BLaER1 (cell line): ENCODE measurements around the gene MYO3B.
"Not testable (repeated sequence)": the region's sequence is repeated elsewhere in the genome, so short reads cannot be mapped to it uniquely, and the experiment has no call there.

Source experiments
- H3K27ac ChIP-seq: shearing (Covaris generic); formaldehyde crosslinking; 2 replicates; pipeline ENCODE4 v1.8.1; 2022
- H3K27me3 ChIP-seq: shearing (Covaris generic); formaldehyde crosslinking; 2 replicates; pipeline ENCODE4 v1.8.1; 2022
- H3K36me3 ChIP-seq: shearing (Covaris generic); formaldehyde crosslinking; 2 replicates; pipeline ENCODE4 v1.8.1; 2022
- H3K4me1 ChIP-seq: shearing (Covaris generic); formaldehyde crosslinking; 2 replicates; pipeline ENCODE4 v1.8.1; 2022
- H3K4me2 ChIP-seq: shearing (Covaris generic); formaldehyde crosslinking; 2 replicates; pipeline ENCODE4 v1.8.1; 2022
- H3K4me3 ChIP-seq: shearing (Covaris generic); formaldehyde crosslinking; 2 replicates; pipeline ENCODE4 v1.8.1; 2022
- H3K9ac ChIP-seq: shearing (Covaris generic); formaldehyde crosslinking; 2 replicates; pipeline ENCODE4 v1.8.1; 2022
- H3K9me3 ChIP-seq: shearing (Covaris generic); formaldehyde crosslinking; 2 replicates; pipeline ENCODE4 v1.8.1; 2022
- H4K20me1 ChIP-seq: shearing (Covaris generic); formaldehyde crosslinking; 2 replicates; pipeline ENCODE4 v1.8.1; 2022
- Cebpa-rat ChIP-seq: shearing (Covaris generic); IDR thresholded peaks from 2 replicates; pipeline ENCODE4 v1.8.1; 2022

The MYO3B gene

DNA sequence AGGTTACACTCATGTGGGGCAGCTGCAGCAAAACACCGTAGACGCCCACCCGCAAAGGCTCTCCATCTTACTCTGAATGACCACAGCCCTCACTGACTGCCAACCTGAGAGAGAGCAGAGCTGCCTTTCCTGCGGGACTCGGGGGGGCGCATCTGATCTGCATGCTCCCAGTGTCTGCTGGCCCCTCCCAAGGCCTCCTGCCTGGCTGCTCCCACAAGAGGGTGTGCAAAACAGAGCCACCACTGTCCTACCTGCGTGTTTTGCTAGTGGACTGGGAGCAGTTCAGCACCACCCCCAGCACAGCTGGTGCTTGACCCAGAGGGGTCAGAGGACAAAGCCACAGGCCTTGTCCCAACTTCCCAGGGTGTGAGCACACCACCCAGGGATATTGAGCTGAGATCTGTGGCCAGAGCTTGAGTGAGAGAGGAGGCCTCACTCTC, 76.4 kb downstream of the MYO3B start:
- Histone ChIP-seq H3K27ac (no peak overlapping the region), H3K9ac (no peak overlapping the region), H3K27me3 (no peaks in the 10 kb centered on the region), H3K4me3 (no peak overlapping the region), H3K4me1 (no peaks in the 10 kb centered on the region), H3K36me3 (no peaks in the 10 kb centered on the region), H4K20me1 (no peaks in the 10 kb centered on the region), H3K9me3 (0 out of 2 replicates have a peak, but pooled peaks cover under 1% of the 10 kb centered on the region), H3K4me2 (no peak overlapping the region)
- TF ChIP-seq Cebpa-rat = no peak

DNA sequence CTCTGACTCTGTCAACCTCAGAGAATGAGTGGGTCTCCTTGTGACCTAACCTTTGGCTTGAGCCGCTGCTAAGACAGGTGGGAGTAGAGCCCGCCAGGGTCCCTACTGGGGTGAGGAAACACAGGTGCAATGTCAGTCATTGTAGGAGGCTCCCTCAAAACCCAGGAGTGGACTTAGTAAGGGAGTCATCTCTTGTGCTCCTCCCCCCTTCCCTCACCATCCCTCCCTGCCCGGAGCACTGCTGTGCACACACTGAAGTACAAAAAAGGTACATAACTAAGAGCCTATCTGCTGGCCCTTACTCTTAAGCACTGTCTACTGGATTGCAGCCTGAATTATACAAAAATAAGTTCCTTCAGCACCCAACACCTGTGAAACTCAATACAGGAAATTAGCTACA, 77.2 kb downstream of the MYO3B start:
- H3K27ac ChIP-seq = no peak overlapping the region
- no peaks in the 10 kb centered on the region for H4K20me1 ChIP-seq
- no peaks in the 10 kb centered on the region for H3K36me3 ChIP-seq
- H3K9me3 ChIP-seq = 0 out of 2 replicates have a peak, but pooled peaks cover 9% of the 10 kb centered on the region
- no peaks in the 10 kb centered on the region for H3K4me1 ChIP-seq
- no peak overlapping the region for H3K4me3 ChIP-seq
- no peaks in the 10 kb centered on the region for H3K27me3 ChIP-seq
- no peak for TF ChIP-seq Cebpa-rat
- H3K9ac ChIP-seq = no peak overlapping the region
- no peak overlapping the region for H3K4me2 ChIP-seq

GRCh38 chr2:170255971-170256370, 78.0 kb downstream of the MYO3B start:
- Histone ChIP-seq H3K9me3 (0 out of 2 replicates have a peak, but pooled peaks cover 12% of the 10 kb centered on the region), H3K4me1 (no peaks in the 10 kb centered on the region), H3K27ac (no peak overlapping the region), H3K36me3 (no peaks in the 10 kb centered on the region), H3K9ac (no peak overlapping the region), H4K20me1 (no peaks in the 10 kb centered on the region), H3K4me2 (no peak overlapping the region), H3K4me3 (no peak overlapping the region), H3K27me3 (no peaks in the 10 kb centered on the region)
- TF ChIP-seq Cebpa-rat = no peak

DNA sequence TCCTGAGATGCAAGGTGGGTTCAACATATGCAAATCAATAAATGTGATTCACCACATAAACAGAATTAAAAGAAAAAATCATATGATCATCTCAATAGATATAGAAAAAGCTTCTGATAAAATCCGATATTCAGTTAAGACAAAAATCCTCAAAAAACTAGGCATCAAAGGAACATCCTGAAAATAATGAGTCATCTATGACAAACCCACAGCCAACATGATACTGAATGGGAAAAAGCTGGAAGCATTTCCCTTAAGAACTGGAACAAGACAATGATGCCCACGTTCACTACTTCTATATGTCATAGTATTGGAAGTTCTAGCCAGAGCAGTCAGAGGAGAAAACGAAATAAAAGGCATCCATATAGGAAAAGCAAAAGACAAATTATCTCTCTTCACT, 80.4 kb downstream of the MYO3B start:
- TF ChIP-seq Cebpa-rat = no peak
- H3K4me2 ChIP-seq = no peak overlapping the region

GRCh38 chr2:170260188-170260587, 82.2 kb downstream of the MYO3B start:
- Histone ChIP-seq H3K4me1 (no peaks in the 10 kb centered on the region), H3K9me3 (peaks cover 40% of the 10 kb centered on the region), H3K4me3 (no peak overlapping the region), H3K36me3 (no peaks in the 10 kb centered on the region), H4K20me1 (no peaks in the 10 kb centered on the region), H3K27me3 (no peaks in the 10 kb centered on the region), H3K27ac (no peak overlapping the region), H3K4me2 (no peak overlapping the region), H3K9ac (no peak overlapping the region)
- no peak for TF ChIP-seq Cebpa-rat

More for the DNA sequence above, 80.4 kb downstream of the MYO3B start:
- no peaks in the 10 kb centered on the region for H4K20me1 ChIP-seq
- no peak overlapping the region for H3K4me3 ChIP-seq
- H3K9ac ChIP-seq = no peak overlapping the region
- H3K27me3 ChIP-seq = no peaks in the 10 kb centered on the region
- no peaks in the 10 kb centered on the region for H3K4me1 ChIP-seq
- no peak overlapping the region for H3K27ac ChIP-seq
- peaks cover 26% of the 10 kb centered on the region for H3K9me3 ChIP-seq
- no peaks in the 10 kb centered on the region for H3K36me3 ChIP-seq

DNA sequence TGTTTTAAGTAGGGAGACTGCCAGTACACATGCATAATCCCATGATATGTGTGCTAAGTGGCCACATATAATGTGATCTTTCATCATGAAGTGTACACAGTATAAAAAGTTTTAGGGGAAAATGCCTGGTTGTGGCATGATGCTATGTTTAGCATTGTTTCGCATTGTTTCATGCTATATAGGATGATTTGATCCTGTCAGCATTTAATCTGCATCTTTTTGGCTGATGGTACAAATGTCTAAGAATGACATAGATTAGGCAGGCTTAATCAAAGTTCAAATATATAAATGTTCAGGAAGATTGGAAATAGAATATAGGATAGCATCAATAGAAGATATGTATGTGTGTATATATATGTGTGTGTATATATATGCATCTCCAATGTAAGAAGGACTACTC, 83.6 kb downstream of the MYO3B start:
- Histone ChIP-seq H3K27ac (no peak overlapping the region), H3K9ac (no peak overlapping the region)
- TF ChIP-seq Cebpa-rat = no peak

DNA sequence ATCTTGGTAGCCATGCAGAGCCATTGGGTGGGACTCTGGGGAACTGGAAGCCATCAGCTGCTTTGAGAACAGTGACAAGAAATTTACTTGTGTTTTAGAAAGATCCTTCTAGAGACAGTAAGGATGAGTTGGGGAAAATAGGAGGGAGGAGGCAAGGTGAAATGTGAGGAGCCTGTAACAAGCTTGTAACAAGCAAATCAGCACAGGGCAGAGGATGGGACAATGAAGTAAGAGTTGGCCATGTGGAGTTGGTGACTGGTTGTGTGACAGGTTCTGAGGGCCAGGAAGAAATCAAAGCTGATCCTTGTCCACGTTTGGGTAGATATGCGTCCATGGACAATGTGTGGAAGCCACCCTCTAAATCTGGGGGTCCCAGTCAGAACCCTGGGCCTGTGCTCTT, 84.4 kb downstream of the MYO3B start:
- Histone ChIP-seq H3K27ac (no peak overlapping the region), H3K4me1 (no peaks in the 10 kb centered on the region), H3K4me2 (no peak overlapping the region), H3K9me3 (peaks cover 40% of the 10 kb centered on the region), H3K9ac (no peak overlapping the region), H3K4me3 (no peak overlapping the region), H3K27me3 (no peaks in the 10 kb centered on the region), H4K20me1 (no peaks in the 10 kb centered on the region), H3K36me3 (no peaks in the 10 kb centered on the region)
- no peak for TF ChIP-seq Cebpa-rat

More for the DNA sequence above, 83.6 kb downstream of the MYO3B start:
- H3K9me3 ChIP-seq = peaks cover 40% of the 10 kb centered on the region
- no peaks in the 10 kb centered on the region for H3K27me3 ChIP-seq
- no peak overlapping the region for H3K4me3 ChIP-seq
- H3K4me2 ChIP-seq = no peak overlapping the region
- H4K20me1 ChIP-seq = no peaks in the 10 kb centered on the region
- no peaks in the 10 kb centered on the region for H3K4me1 ChIP-seq
- H3K36me3 ChIP-seq = no peaks in the 10 kb centered on the region

GRCh38 chr2:170262806-170263205, 84.9 kb downstream of the MYO3B start:
- Histone ChIP-seq H3K27me3 (no peaks in the 10 kb centered on the region), H3K4me3 (no peak overlapping the region), H3K27ac (no peak overlapping the region), H3K9me3 (peaks cover 40% of the 10 kb centered on the region), H3K36me3 (no peaks in the 10 kb centered on the region), H4K20me1 (no peaks in the 10 kb centered on the region), H3K9ac (no peak overlapping the region), H3K4me2 (no peak overlapping the region), H3K4me1 (no peaks in the 10 kb centered on the region)
- TF ChIP-seq Cebpa-rat = no peak

DNA sequence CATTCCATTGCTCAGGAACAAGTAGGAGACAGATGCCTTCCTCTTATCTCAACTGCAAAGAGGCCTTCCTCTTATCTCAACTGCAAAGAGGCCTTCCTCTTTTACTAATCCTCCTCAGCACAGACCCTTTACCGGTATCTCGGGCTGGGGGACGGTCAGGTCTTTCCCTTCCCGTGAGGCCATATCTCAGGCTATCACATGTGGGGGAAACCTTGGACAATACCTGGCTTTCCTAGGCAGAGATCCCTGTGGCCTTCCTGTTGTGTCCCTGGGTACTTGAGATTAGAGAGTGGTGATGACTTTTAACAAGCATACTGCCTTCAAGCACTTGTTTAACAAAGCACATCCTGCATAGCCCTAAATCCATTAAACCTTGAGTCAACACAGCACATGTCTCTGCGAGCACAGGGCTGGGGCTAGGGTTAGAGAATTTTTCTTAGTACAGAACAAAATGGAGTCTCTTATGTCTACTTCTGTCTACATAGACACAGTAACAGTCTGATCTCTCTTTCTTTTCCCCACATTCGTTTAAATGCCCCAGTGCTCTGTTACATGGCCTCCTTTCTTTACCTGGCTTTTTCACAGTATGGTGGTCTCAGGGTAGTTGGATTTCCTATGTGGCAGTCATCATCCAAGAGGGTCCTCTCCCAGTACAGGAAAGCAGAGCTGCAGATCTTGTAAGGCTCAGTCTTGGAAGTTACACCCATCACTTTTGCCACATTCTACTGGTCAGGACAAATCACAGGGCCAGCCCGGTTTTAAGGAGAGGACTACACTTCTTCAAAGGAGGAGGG, 86.0 kb downstream of the MYO3B start:
- H3K36me3 ChIP-seq, H3K27ac ChIP-seq, H3K27me3 ChIP-seq, H4K20me1 ChIP-seq, H3K4me1 ChIP-seq, H3K9ac ChIP-seq, H3K4me2 ChIP-seq, H3K4me3 ChIP-seq: not testable (repeated sequence)
- peaks cover 40% of the 10 kb centered on the region for H3K9me3 ChIP-seq

DNA sequence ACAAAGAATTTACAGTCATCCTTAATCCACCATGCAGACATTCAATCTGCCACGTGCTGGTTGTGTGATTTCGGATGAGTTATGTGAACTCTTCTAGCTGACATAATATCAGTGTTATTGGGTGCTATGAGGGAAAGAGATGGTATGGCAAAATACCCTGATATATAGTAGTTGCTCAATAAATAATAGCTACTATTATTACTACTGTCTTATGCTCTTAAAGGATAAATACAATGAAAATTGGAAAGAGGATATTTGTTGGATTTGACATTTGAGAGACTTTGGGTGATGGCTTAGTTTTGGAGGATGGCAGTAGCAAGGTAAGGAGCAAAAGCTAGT, 86.5 kb downstream of the MYO3B start:
- Histone ChIP-seq H3K36me3 (no peaks in the 10 kb centered on the region), H4K20me1 (no peaks in the 10 kb centered on the region), H3K4me3 (no peak overlapping the region), H3K27me3 (no peaks in the 10 kb centered on the region), H3K9ac (no peak overlapping the region), H3K4me2 (no peak overlapping the region), H3K27ac (no peak overlapping the region), H3K4me1 (no peaks in the 10 kb centered on the region), H3K9me3 (peaks cover 37% of the 10 kb centered on the region)
- TF ChIP-seq Cebpa-rat = no peak

DNA sequence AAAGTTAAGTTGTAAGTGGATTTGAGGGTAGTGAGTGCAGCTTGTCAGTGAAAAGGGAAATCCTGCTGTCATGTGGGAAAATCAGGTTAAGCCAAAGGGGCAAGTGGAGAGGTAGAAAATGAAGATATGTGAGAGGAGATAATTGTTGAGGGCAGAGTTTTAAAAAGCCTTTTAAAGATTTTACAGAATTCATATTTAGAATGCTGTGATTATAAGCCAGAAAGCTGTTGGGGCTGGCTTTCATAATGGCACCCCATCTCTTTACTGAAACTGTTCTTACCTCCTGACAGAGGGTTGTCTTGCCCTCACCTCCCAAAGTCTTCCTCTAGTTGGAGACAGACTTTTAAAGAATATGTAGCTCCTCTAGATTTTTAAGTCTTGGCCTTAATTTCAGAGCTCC, 86.9 kb downstream of the MYO3B start:
- Histone ChIP-seq H3K4me3 (no peak overlapping the region), H3K9ac (no peak overlapping the region), H3K27me3 (no peaks in the 10 kb centered on the region), H3K4me2 (no peak overlapping the region), H3K27ac (no peak overlapping the region), H3K9me3 (peaks cover 34% of the 10 kb centered on the region), H3K4me1 (no peaks in the 10 kb centered on the region), H4K20me1 (no peaks in the 10 kb centered on the region), H3K36me3 (no peaks in the 10 kb centered on the region)
- no peak for TF ChIP-seq Cebpa-rat
